EL (cell line): ENCODE measurements around the gene SMC2.

ENCODE experiments used
- DNase-seq: peaks from one replicate; pipeline ENCODE4 v3.0.0-alpha.2; 2016

The SMC2 gene

GRCh38 chr9:104107799-104108198, 13.7 kb downstream of the SMC2 start:
- no peak for DNase-seq

- no peak for DNase-seq
Observed at GRCh38 chr9:104108315-104108714, 14.2 kb downstream of the SMC2 start.

- no peak for DNase-seq
Observed at GRCh38 chr9:104110509-104110908, 16.4 kb downstream of the SMC2 start.

GRCh38 chr9:104118916-104119315, 24.8 kb downstream of the SMC2 start:
- no peak for DNase-seq

DNA sequence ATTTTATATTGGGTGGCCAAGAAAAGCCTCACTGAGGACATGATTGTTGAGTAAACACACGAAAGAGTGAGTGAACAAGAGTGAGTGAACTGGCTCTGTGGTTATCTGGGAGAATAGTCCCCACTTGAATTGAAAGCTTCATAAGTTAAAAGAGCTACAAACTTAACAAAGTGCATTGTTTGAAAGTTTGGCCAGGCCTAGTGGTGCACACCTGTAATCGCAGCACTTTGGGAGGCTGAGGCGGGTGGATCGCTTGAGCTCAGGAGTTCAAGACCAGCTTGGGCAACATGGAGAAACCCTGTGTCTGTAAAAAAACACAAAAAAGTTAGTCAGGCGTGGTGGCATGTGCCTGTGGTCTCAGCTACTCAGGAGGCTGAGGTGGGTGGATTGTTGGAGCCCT, 26.9 kb downstream of the SMC2 start:
- DNase-seq = no peak

GRCh38 chr9:104138243-104138868, 44.2 kb downstream of the SMC2 start:
- no peak for DNase-seq

GRCh38 chr9:104142799-104143549, 48.9 kb downstream of the SMC2 start:
- DNase-seq = no peak

DNA sequence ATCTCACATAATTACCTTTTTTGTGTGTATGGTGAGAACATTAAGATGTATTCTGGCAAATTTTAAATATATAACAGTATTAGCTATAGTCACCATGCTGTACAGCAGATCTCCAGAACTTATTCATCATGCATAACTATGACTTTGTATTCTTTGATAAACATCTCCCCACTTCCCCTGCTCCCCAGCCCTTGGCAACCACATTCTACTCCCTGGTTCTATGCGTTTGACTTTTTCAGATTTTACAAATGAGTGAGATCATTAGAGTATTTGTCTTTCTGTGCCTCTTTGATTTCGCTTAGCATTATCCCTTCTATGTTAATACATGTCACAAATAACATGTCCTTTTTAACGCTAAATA, 49.4 kb downstream of the SMC2 start:
- DNase-seq = no peak

GRCh38 chr9:104144336-104144735, 50.2 kb downstream of the SMC2 start:
- peak; percentile 2 for DNase-seq

GRCh38 chr9:104173067-104173466, 79.0 kb downstream of the SMC2 start:
- no peak for DNase-seq

- DNase-seq = peak; percentile 11
Observed at GRCh38 chr9:104177003-104177611, 83.0 kb downstream of the SMC2 start.

- DNase-seq = no peak
Observed at GRCh38 chr9:104177676-104178075, 83.6 kb downstream of the SMC2 start.
